SU-DHL-6 (cell line): ENCODE measurements around the gene ZBTB3.

ENCODE experiments used
- H2AFZ ChIP-seq: fragments of 200-600 bp; sonication (generic); 2 replicates; pipeline ENCODE4 v1.6.1; 2014; ENCODE audit warnings: low read depth, mild to moderate bottlenecking, moderate library complexity, mixed read lengths, antibody characterized with exemption, low read length; ENCODE audit not compliant: severe bottlenecking
- H3F3A ChIP-seq: fragments of 200-600 bp; shearing (Covaris generic); 2 replicates; pipeline ENCODE4 v1.6.0; 2016; ENCODE audit warnings: antibody characterized with exemption, mild to moderate bottlenecking; ENCODE audit not compliant: insufficient read depth
- H3K27ac ChIP-seq: fragments of 200-600 bp; sonication (generic); 2 replicates; pipeline ENCODE4 v1.5.1; 2016; ENCODE audit warnings: low read depth, mild to moderate bottlenecking, low read length, moderate library complexity, mixed read lengths
- H3K27me3 ChIP-seq: fragments of 200-600 bp; sonication (generic), shearing (Covaris generic); 2 replicates; pipeline ENCODE4 v1.6.0; 2014; ENCODE audit warnings: mild to moderate bottlenecking, low read length
- H3K36me3 ChIP-seq: fragments of 200-600 bp; sonication (generic); 2 replicates; pipeline ENCODE4 v1.6.1; 2014; ENCODE audit warnings: mild to moderate bottlenecking, low read length, mixed read lengths
- H3K4me2 ChIP-seq: fragments of 300-600, 200-600 bp; shearing (Covaris generic), sonication (generic); 2 replicates; pipeline ENCODE4 v1.6.0; 2014; ENCODE audit warnings: low read length, low read depth, mild to moderate bottlenecking; ENCODE audit not compliant: poor library complexity, severe bottlenecking
- H3K4me3 ChIP-seq: fragments of 200-600 bp; sonication (generic); 2 replicates; pipeline ENCODE4 v1.5.1; 2014; ENCODE audit warnings: antibody characterized with exemption, low read length, mild to moderate bottlenecking, mixed read lengths; ENCODE audit not compliant: insufficient read depth, poor library complexity, severe bottlenecking
- H3K79me2 ChIP-seq: fragments of 200-600 bp; sonication (generic); 2 replicates; pipeline ENCODE4 v1.6.1; 2014; ENCODE audit warnings: mild to moderate bottlenecking, low read length, moderate library complexity; ENCODE audit not compliant: insufficient read depth
- H3K9ac ChIP-seq: fragments of 200-600 bp; sonication (generic); 2 replicates; pipeline ENCODE4 v1.7.0; 2014; ENCODE audit warnings: mild to moderate bottlenecking, low read length
- H3K9me2 ChIP-seq: fragments of 200-600 bp; sonication (generic); replicated peaks from 2 replicates; pipeline ENCODE4 v1.6.1; 2014; ENCODE audit warnings: low read length; ENCODE audit not compliant: insufficient read depth
- H3K9me3 ChIP-seq: fragments of 200-600 bp; sonication (generic); 2 replicates; pipeline ENCODE4 v1.6.1; 2014; ENCODE audit warnings: low read length, mixed read lengths; ENCODE audit not compliant: insufficient read depth
- H4K20me1 ChIP-seq: fragments of 200-600 bp; sonication (generic); 2 replicates; pipeline ENCODE4 v1.6.1; 2014; ENCODE audit warnings: low read depth, mild to moderate bottlenecking, antibody characterized with exemption, low read length, moderate library complexity, mixed read lengths
- EZH2phosphoT487 ChIP-seq: fragments of 200-600 bp; sonication (generic), shearing (Covaris generic); conservative IDR thresholded peaks from 2 replicates; pipeline ENCODE4 v1.6.1; 2018; ENCODE audit warnings: mild to moderate bottlenecking, antibody characterized with exemption, low read length, moderate library complexity, mixed read lengths
- TF ChIP-seq, protein P1 (sequence below): fragments of 200-600 bp; sonication (generic); IDR thresholded peaks from one replicate; pipeline ENCODE4 v1.5.1; 2017; ENCODE audit warnings: antibody characterized with exemption, mild to moderate bottlenecking, low read length, moderate library complexity; ENCODE audit not compliant: insufficient read depth, poor library complexity, severe bottlenecking

Gene ZBTB3

GRCh38 chr11:62719302-62719978 lies 34.5 kb downstream of the ZBTB3 start:
- TF ChIP-seq, protein P1, sequence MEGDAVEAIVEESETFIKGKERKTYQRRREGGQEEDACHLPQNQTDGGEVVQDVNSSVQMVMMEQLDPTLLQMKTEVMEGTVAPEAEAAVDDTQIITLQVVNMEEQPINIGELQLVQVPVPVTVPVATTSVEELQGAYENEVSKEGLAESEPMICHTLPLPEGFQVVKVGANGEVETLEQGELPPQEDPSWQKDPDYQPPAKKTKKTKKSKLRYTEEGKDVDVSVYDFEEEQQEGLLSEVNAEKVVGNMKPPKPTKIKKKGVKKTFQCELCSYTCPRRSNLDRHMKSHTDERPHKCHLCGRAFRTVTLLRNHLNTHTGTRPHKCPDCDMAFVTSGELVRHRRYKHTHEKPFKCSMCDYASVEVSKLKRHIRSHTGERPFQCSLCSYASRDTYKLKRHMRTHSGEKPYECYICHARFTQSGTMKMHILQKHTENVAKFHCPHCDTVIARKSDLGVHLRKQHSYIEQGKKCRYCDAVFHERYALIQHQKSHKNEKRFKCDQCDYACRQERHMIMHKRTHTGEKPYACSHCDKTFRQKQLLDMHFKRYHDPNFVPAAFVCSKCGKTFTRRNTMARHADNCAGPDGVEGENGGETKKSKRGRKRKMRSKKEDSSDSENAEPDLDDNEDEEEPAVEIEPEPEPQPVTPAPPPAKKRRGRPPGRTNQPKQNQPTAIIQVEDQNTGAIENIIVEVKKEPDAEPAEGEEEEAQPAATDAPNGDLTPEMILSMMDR: no peak
- no peak for TF ChIP-seq EZH2phosphoT487
- peaks cover 5% of the 10 kb centered on the region for H4K20me1 ChIP-seq

GRCh38 chr11:62716816-62717215 lies 37.1 kb downstream of the ZBTB3 start:
- H3K9me3 ChIP-seq: no peaks in the 10 kb centered on the region
- H3K9ac ChIP-seq: no peak overlapping the region
- TF ChIP-seq, protein P1: no peak
- TF ChIP-seq EZH2phosphoT487: no peak
- H2AFZ ChIP-seq: no peak overlapping the region
- peaks cover 49% of the 10 kb centered on the region for H3K36me3 ChIP-seq
- H3K4me2 ChIP-seq: no peak overlapping the region
- no peaks in the 10 kb centered on the region for H3K9me2 ChIP-seq
- H3K4me3 ChIP-seq: no peak overlapping the region
- peaks cover 13% of the 10 kb centered on the region for H3F3A ChIP-seq
- no peaks in the 10 kb centered on the region for H4K20me1 ChIP-seq
- peaks cover 23% of the 10 kb centered on the region for H3K79me2 ChIP-seq
- no peaks in the 10 kb centered on the region for H3K27me3 ChIP-seq
- H3K27ac ChIP-seq: no peak overlapping the region

More at GRCh38 chr11:62719302-62719978, 34.5 kb downstream of the ZBTB3 start:
- Histone ChIP-seq H3K9me3 (no peaks in the 10 kb centered on the region), H3K79me2 (peaks cover 41% of the 10 kb centered on the region), H3K4me3 (no peak overlapping the region), H3K36me3 (peaks cover 68% of the 10 kb centered on the region), H3K9me2 (no peaks in the 10 kb centered on the region), H2AFZ (no peak overlapping the region), H3K4me2 (no peak overlapping the region), H3K27ac (no peak overlapping the region), H3K27me3 (no peaks in the 10 kb centered on the region), H3K9ac (no peak overlapping the region), H3F3A (no peaks in the 10 kb centered on the region)

- Histone ChIP-seq H3K79me2 (peaks cover 20% of the 10 kb centered on the region), H3K9me2 (no peaks in the 10 kb centered on the region), H3K27ac (no peak overlapping the region), H2AFZ (no peak overlapping the region), H3K36me3 (peaks cover 47% of the 10 kb centered on the region), H3K9me3 (no peaks in the 10 kb centered on the region), H3K27me3 (no peaks in the 10 kb centered on the region), H3K4me2 (no peak overlapping the region), H4K20me1 (no peaks in the 10 kb centered on the region), H3K4me3 (no peak overlapping the region), H3K9ac (no peak overlapping the region), H3F3A (peaks cover 13% of the 10 kb centered on the region)
- TF ChIP-seq EZH2phosphoT487: no peak
- TF ChIP-seq, protein P1: no peak
Observed at GRCh38 chr11:62716206-62716605, 37.8 kb downstream of the ZBTB3 start.
